Keratinocyte (primary cell): ENCODE data around the gene PRXL2B. TPM values are rescaled to one million over a fixed set of nuclear protein-coding genes. Genes with fewer than 3 reads are reported as not detected.

ENCODE experiments used
- DNase-seq: peaks from one replicate; pipeline ENCODE4 v3.0.0-alpha.2; 2011; ENCODE audit warnings: low read depth, missing footprints, low spot score
- FAIRE-seq: peaks from 2 replicates; lab custom pipeline; 2011; peaks lifted over from hg19 to GRCh38; lab: Jason Lieb, UNC
- H2AFZ ChIP-seq: 2 replicates; pipeline ENCODE4 v1.6.0; 2012; ENCODE audit warnings: low read length, control low read depth, inconsistent platforms; ENCODE audit not compliant: control insufficient read depth
- H3K27ac ChIP-seq: 2 replicates; pipeline ENCODE4 v1.5.1; 2011; ENCODE audit warnings: low read length; ENCODE audit not compliant: control insufficient read depth, insufficient read depth
- H3K27me3 ChIP-seq: 3 replicates; pipeline ENCODE4 v1.6.0; 2011; ENCODE audit warnings: low read length; ENCODE audit not compliant: control insufficient read depth, insufficient read depth; ENCODE audit errors: extremely low read depth
- H3K36me3 ChIP-seq, 2 experiments: 2 replicates in 1 of 2; 3 replicates in 1 of 2; pipeline ENCODE4 v1.5.1; 2011; ENCODE audit warnings: low read length in 2 of 2, mild to moderate bottlenecking in 1 of 2; ENCODE audit not compliant: control insufficient read depth in 2 of 2, insufficient read depth in 2 of 2; ENCODE audit errors: extremely low read depth in 1 of 2
- H3K4me1 ChIP-seq: 3 replicates; pipeline ENCODE4 v1.5.1; 2011; ENCODE audit warnings: low read length; ENCODE audit not compliant: control insufficient read depth, insufficient read depth; ENCODE audit errors: extremely low read depth
- H3K4me2 ChIP-seq: 3 replicates; pipeline ENCODE4 v1.6.0; 2011; ENCODE audit warnings: low read depth, low read length; ENCODE audit not compliant: control insufficient read depth, insufficient read depth; ENCODE audit errors: extremely low read depth
- H3K4me3 ChIP-seq, 3 experiments: fragments of 200-600 bp in 1 of 3; sonication (generic) in 1 of 3; 2 replicates in 2 of 3; 3 replicates in 1 of 3; pipeline ENCODE4 v1.5.1; 2011 to 2016; ENCODE audit warnings: low read length in 3 of 3, mild to moderate bottlenecking in 3 of 3, control low read depth in 2 of 3, inconsistent platforms in 1 of 3, low read depth in 1 of 3, mixed read lengths in 1 of 3, mixed run types in 1 of 3, moderate library complexity in 1 of 3; ENCODE audit not compliant: control insufficient read depth in 2 of 3, insufficient read depth in 2 of 3; ENCODE audit errors: extremely low read depth in 1 of 3
- H3K79me2 ChIP-seq: 2 replicates; pipeline ENCODE4 v1.6.0; 2012; ENCODE audit warnings: low read length; ENCODE audit not compliant: control insufficient read depth, insufficient read depth
- H3K9ac ChIP-seq: 3 replicates; pipeline ENCODE4 v1.6.0; 2011; ENCODE audit warnings: low read length; ENCODE audit not compliant: control insufficient read depth, insufficient read depth; ENCODE audit errors: extremely low read depth
- H3K9me1 ChIP-seq: 3 replicates; pipeline ENCODE4 v1.6.0; 2011; ENCODE audit warnings: low read length; ENCODE audit not compliant: control insufficient read depth, insufficient read depth; ENCODE audit errors: extremely low read depth
- H3K9me3 ChIP-seq: 2 replicates; pipeline ENCODE4 v1.5.1; 2012; ENCODE audit warnings: low read depth, low read length; ENCODE audit not compliant: control insufficient read depth
- H4K20me1 ChIP-seq: 3 replicates; pipeline ENCODE4 v1.6.0; 2011; ENCODE audit warnings: low read length; ENCODE audit not compliant: control insufficient read depth, insufficient read depth; ENCODE audit errors: extremely low read depth
- EZH2 ChIP-seq: IDR thresholded peaks from one replicate; pipeline ENCODE4 v1.6.1; 2012; ENCODE audit warnings: inconsistent platforms, mild to moderate bottlenecking, low read length, moderate library complexity
- dilution Hi-C: fragments of 300-500 bp; cut with MboI; formaldehyde crosslinking; loops from one replicate; pipeline ENCODE4 v1.7.0; 2020; ENCODE audit warnings: low sequenced_read_pairs; ENCODE audit not compliant: extremely low pct_ligation_motif_present
- polyA plus RNA-seq, 5 experiments: library from polyadenylated mRNA; depleted of rRNA in 3 of 5; stranded (reverse) in 3 of 5; stranded (forward) in 1 of 5; unstranded in 1 of 5; fragments of >200 nt; gene quantifications; 1 replicate in 1 of 5; 2 replicates in 3 of 5; 3 replicates in 1 of 5; pipeline versions ENCODE4 v1.2.1 to v1.2.3, GENCODE V29; 2011 to 2012; ENCODE audit warnings: missing spikeins in 2 of 5, low read depth in 1 of 5, low replicate concordance in 1 of 5
- TF ChIP-seq, protein P1 (sequence below), 3 experiments: IDR thresholded peaks in 1 of 3; conservative IDR thresholded peaks in 1 of 3; optimal IDR thresholded peaks in 1 of 3; 2 replicates in 2 of 3; 3 replicates in 1 of 3; pipeline versions ENCODE3 to v1.5.1; 2011; ENCODE audit warnings: low read length in 3 of 3, mild to moderate bottlenecking in 3 of 3, moderate library complexity in 2 of 3, control low read depth in 1 of 3, inconsistent platforms in 1 of 3; ENCODE audit not compliant: insufficient read depth in 2 of 3; ENCODE audit errors: extremely low read depth in 1 of 3

The PRXL2B gene
- polyA plus RNA-seq, 1 donor (not counting 4 experiments of a cell fraction or from before 2014, with no cell fraction given) = 11.4 TPM

DNA sequence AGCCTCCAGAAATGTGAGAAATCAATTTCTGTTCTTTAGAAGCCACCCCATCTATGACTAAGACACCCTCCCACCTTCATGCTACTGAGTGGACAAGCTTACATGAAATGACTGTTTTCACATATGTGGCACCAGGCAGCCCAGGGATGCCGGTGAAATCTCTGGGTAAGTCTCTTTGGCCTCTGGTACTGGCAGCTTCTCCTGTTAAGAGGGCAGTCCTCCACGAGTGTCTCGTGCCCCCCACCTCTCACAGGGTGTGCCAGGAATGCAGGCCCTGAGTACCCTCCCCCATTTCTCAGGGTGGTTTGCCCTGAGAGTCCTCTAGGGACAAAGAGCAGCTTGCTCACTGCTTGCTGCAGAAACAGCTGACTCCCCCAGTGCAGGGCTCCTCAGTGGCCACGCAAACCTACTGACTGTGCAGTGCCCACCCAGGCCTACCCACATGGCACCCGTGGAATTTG is 3.2 kb upstream of the PRXL2B start:
- Histone ChIP-seq H3K27me3 (peaks cover 4% of the 10 kb centered on the region), H3K9me3 (no peaks in the 10 kb centered on the region), H3K36me3 (no peaks in the 10 kb centered on the region), H2AFZ (no peak overlapping the region), H3K4me3 (no peak overlapping the region), H3K9ac (no peak overlapping the region), H3K4me1 (peaks cover 8% of the 10 kb centered on the region), H3K27ac (no peak overlapping the region), H3K79me2 (no peaks in the 10 kb centered on the region), H3K9me1 (no peaks in the 10 kb centered on the region), H3K4me2 (no peak overlapping the region), H4K20me1 (no peaks in the 10 kb centered on the region)
- DNase-seq (no peak), FAIRE-seq (no peak)
- dilution Hi-C loops = no loop called here
- TF ChIP-seq, protein P1, sequence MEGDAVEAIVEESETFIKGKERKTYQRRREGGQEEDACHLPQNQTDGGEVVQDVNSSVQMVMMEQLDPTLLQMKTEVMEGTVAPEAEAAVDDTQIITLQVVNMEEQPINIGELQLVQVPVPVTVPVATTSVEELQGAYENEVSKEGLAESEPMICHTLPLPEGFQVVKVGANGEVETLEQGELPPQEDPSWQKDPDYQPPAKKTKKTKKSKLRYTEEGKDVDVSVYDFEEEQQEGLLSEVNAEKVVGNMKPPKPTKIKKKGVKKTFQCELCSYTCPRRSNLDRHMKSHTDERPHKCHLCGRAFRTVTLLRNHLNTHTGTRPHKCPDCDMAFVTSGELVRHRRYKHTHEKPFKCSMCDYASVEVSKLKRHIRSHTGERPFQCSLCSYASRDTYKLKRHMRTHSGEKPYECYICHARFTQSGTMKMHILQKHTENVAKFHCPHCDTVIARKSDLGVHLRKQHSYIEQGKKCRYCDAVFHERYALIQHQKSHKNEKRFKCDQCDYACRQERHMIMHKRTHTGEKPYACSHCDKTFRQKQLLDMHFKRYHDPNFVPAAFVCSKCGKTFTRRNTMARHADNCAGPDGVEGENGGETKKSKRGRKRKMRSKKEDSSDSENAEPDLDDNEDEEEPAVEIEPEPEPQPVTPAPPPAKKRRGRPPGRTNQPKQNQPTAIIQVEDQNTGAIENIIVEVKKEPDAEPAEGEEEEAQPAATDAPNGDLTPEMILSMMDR (optimal IDR thresholded peaks at IDR 0.05 in 1 of 3, IDR thresholded peaks at IDR 0.05 in 1 of 3, conservative IDR thresholded peaks at IDR 0.05 in 1 of 3; ENCODE audit: extremely low read depth in 1 of 3, insufficient read depth in 2 of 3, low read length in 3 of 3) = no peak
- TF ChIP-seq EZH2 = no peak

DNA sequence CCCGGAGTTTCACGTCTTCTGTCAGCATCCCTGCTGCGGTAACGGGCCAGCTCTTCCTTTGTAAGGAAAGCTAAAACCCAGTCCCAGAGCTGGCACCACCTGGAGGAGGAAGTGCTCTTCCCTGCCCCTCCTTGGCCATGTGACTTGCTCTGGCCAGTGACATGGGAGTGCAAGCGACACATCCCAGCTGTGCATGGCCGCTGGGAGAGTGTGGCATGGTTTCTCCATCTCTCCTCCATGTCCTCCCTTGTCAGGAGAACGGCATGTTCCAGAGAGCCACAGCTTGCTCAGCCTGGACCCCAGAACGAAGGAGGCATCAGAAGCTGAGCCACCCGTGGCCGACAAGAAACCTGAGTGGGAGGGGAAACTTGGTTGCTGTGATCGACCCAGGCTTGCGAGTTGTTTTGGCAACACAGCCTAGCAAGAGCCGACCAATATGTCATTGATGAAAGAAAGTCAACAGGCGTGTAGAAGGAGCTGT is 2.7 kb upstream of the PRXL2B start:
- peaks cover 8% of the 10 kb centered on the region for H3K4me1 ChIP-seq

More for the DNA sequence above, 2.7 kb upstream of the PRXL2B start:
- Histone ChIP-seq H3K27me3 (peaks cover 4% of the 10 kb centered on the region), H3K9ac (no peak overlapping the region), H3K36me3 (no peaks in the 10 kb centered on the region), H3K27ac (no peak overlapping the region), H4K20me1 (no peaks in the 10 kb centered on the region), H3K4me2 (no peak overlapping the region), H3K4me3 (no peak overlapping the region), H2AFZ (no peak overlapping the region), H3K9me3 (no peaks in the 10 kb centered on the region), H3K9me1 (no peaks in the 10 kb centered on the region), H3K79me2 (no peaks in the 10 kb centered on the region)
- no peak for TF ChIP-seq EZH2
- TF ChIP-seq, protein P1 (optimal IDR thresholded peaks at IDR 0.05 in 1 of 3, IDR thresholded peaks at IDR 0.05 in 1 of 3, conservative IDR thresholded peaks at IDR 0.05 in 1 of 3; ENCODE audit: extremely low read depth in 1 of 3, insufficient read depth in 2 of 3, low read length in 3 of 3) = no peak
- FAIRE-seq (no peak), DNase-seq (no peak)
- dilution Hi-C loops = no loop called here
